Stomach smooth muscle (tissue), 2 donors: ENCODE results near the gene SYT2.
A peak's percentile ranks its signal among the peaks of the same experiment; 100 is the strongest.
"Not testable (repeated sequence)": the region's sequence is repeated elsewhere in the genome, so short reads cannot be mapped to it uniquely, and the experiment has no call there.

Experiments
- H3K27ac ChIP-seq: one replicate; pipeline ENCODE4 v1.7.0; 2013; ENCODE audit warnings: mild to moderate bottlenecking, low read length, inconsistent platforms
- H3K27me3 ChIP-seq, 2 donors: one replicate each; pipeline ENCODE4 v1.7.0; 2013; ENCODE audit warnings: low read length in 2 of 2; ENCODE audit not compliant: insufficient read depth in 2 of 2, control insufficient read depth in 1 of 2
- H3K36me3 ChIP-seq, 2 donors: one replicate each; pipeline ENCODE4 v1.7.0; 2013; ENCODE audit warnings: low read length in 2 of 2; ENCODE audit not compliant: control insufficient read depth in 2 of 2, insufficient read depth in 2 of 2
- H3K4me1 ChIP-seq: one replicate; pipeline ENCODE4 v1.7.0; 2013; ENCODE audit warnings: low read length; ENCODE audit not compliant: control insufficient read depth, insufficient read depth
- H3K4me3 ChIP-seq, 2 donors: one replicate each; pipeline ENCODE4 v1.7.0; 2013; ENCODE audit warnings: low read length in 2 of 2
- H3K9ac ChIP-seq, 2 donors: one replicate each; pipeline ENCODE4 v1.7.0; 2013; ENCODE audit warnings: low read length in 2 of 2, mild to moderate bottlenecking in 1 of 2
- H3K9me3 ChIP-seq, 2 donors: one replicate each; pipeline ENCODE4 v1.7.0; 2013; ENCODE audit warnings: low read length in 2 of 2; ENCODE audit not compliant: control insufficient read depth in 2 of 2
- donor health status: healthy.
- donor health status: Pancreatic carcinoma.

SYT2 gene

DNA sequence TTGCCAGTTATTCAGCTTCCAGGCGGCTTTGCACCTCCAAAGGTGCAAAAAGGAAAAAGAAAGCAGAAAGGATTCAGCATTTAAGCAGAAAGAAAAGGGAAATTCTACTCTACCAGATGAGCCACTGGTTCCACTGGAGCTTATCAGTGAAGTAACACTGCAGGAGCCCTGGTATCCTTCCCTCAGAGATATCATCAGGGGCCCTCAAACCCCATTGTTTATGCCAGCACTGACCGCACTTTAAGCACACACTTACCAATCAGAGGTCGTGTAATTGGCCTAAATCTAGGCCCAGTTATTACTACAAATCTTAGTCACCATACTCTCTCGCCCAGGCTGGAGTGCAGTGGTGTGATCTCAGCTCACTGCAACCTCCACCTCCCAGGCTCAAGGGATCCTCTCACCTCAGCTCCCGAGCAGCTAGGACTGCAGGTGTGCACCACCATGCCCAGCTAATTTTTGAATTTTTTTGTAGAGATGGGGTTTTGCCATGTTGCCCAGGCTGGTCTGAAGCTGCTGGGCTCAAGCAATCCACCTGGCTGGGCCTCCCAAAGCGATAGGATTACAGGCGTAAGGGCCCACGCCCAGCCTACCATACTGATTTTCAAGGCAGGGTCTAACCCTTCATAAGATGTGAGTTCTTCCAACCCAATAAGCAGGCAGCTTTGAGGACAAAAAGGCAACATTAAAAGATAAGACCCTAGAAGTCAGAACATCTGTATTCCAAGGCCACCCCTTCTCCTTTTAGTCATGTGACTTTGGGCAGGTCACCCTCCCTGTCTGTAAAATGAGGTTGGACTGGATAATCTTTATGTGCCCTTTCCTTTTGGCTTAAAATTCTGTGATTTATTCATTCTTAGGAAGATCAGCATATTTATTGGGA is 125.3 kb downstream of the SYT2 start:
- peak overlapping the region; percentile 0 for H3K27ac ChIP-seq
- H3K9ac ChIP-seq, result no peak overlapping the region
- H3K27me3 ChIP-seq, result no peaks in the 10 kb centered on the region
- no peaks in the 10 kb centered on the region for H3K9me3 ChIP-seq
- H3K4me1 ChIP-seq, result peaks cover 61% of the 10 kb centered on the region
- H3K36me3 ChIP-seq, result peaks cover 43 to 49% of the 10 kb centered on the region in 2 donors
- no peak overlapping the region for H3K4me3 ChIP-seq

- H3K9me3 ChIP-seq, H3K27ac ChIP-seq, H3K27me3 ChIP-seq, H3K4me3 ChIP-seq, H3K9ac ChIP-seq: not testable (repeated sequence)
- Histone ChIP-seq H3K36me3 (peaks cover 37 to 45% of the 10 kb centered on the region in 2 donors), H3K4me1 (peaks cover 59% of the 10 kb centered on the region)
These were observed 127.9 kb downstream of the SYT2 start for GRCh38 chr1:202582350-202582749.

GRCh38 chr1:202580619-202581018 is 129.6 kb downstream of the SYT2 start:
- Histone ChIP-seq H3K9me3 (no peaks in the 10 kb centered on the region), H3K36me3 (peaks cover 38 to 44% of the 10 kb centered on the region in 2 donors), H3K27me3 (no peaks in the 10 kb centered on the region), H3K4me3 (no peak overlapping the region), H3K9ac (peak overlapping the region in 1 of 2 donors; percentile 17), H3K4me1 (peaks cover 61% of the 10 kb centered on the region), H3K27ac (peak overlapping the region; percentile 85)

DNA sequence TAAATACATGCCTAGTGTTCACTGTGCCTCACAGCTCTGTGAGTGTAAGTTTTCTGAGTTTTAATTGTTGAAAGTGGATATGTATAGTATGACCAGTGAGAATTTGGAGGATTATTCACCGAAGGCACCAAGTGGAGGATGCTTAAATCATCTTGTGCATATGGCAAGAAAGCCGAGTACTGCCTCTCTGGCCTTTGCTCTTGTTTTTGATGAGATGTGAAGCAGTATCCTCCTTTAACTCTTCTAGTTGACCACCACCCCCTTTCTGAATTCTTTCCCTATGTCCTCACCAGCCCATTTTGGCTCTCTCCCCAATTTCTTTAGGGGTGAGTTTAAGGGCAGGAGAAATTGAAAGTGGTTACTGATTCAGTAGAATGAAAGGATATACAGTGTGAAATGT is 130.4 kb downstream of the SYT2 start:
- Histone ChIP-seq H3K27me3 (no peaks in the 10 kb centered on the region), H3K4me3 (peak overlapping the region in 1 of 2 donors; percentile 22), H3K9me3 (no peaks in the 10 kb centered on the region), H3K27ac (peak overlapping the region; percentile 85), H3K4me1 (peaks cover 65% of the 10 kb centered on the region), H3K9ac (peak overlapping the region in 1 of 2 donors; percentile 46), H3K36me3 (peaks cover 46 to 48% of the 10 kb centered on the region in 2 donors)

- Histone ChIP-seq H3K27ac (peak overlapping the region; percentile 85), H3K27me3 (no peaks in the 10 kb centered on the region), H3K9me3 (no peaks in the 10 kb centered on the region), H3K9ac (peak overlapping the region in 1 of 2 donors; percentile 23), H3K4me1 (peaks cover 62% of the 10 kb centered on the region), H3K4me3 (peak overlapping the region in 1 of 2 donors; percentile 22), H3K36me3 (peaks cover 38 to 41% of the 10 kb centered on the region in 2 donors)
These were observed 131.7 kb downstream of the SYT2 start for GRCh38 chr1:202578565-202578964.

DNA sequence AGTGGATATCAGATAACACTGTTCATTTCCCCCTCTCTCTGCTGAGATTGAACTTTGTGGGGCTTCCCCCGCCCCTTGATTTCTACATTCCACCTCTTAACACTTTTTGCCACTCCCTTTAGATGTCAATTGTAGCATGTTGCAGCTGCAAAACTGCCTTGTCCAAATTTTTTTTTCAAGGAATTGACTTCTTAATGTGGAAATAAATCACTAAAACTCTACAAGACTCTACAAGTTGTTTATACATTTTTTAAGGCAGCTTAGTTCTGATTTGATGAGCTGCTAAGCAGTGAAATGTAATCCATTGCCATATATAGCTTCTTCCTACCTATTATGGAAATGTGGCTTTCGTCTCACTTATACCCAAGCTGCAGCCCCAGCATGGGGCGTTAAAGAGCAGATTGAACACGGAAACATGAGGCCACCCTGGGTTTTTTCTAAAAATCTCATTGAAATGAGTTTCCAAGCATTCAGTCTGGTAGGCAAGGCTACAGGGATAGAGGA is 132.2 kb downstream of the SYT2 start:
- peak overlapping the region; percentile 22 to 24 for H3K4me3 ChIP-seq
- peak overlapping the region; percentile 85 for H3K27ac ChIP-seq
- H3K36me3 ChIP-seq, result peaks cover 36 to 41% of the 10 kb centered on the region in 2 donors
- no peaks in the 10 kb centered on the region for H3K9me3 ChIP-seq
- H3K4me1 ChIP-seq, result peaks cover 61% of the 10 kb centered on the region
- no peaks in the 10 kb centered on the region for H3K27me3 ChIP-seq
- peak overlapping the region in 1 of 2 donors; percentile 23 for H3K9ac ChIP-seq

- peak overlapping the region in 1 of 2 donors; percentile 3 for H3K9ac ChIP-seq
- no peaks in the 10 kb centered on the region for H3K27me3 ChIP-seq
- H3K4me1 ChIP-seq, result peaks cover 68% of the 10 kb centered on the region
- peak overlapping the region; percentile 85 for H3K27ac ChIP-seq
- H3K9me3 ChIP-seq, result no peaks in the 10 kb centered on the region
- H3K4me3 ChIP-seq, result no peak overlapping the region
- peaks cover 40 to 43% of the 10 kb centered on the region in 2 donors for H3K36me3 ChIP-seq
These were observed 132.9 kb downstream of the SYT2 start for GRCh38 chr1:202577381-202577780.

GRCh38 chr1:202576816-202577215 is 133.4 kb downstream of the SYT2 start:
- H3K9me3 ChIP-seq, result no peaks in the 10 kb centered on the region
- no peak overlapping the region for H3K9ac ChIP-seq
- H3K36me3 ChIP-seq, result peaks cover 39 to 45% of the 10 kb centered on the region in 2 donors
- no peaks in the 10 kb centered on the region for H3K27me3 ChIP-seq
- peak overlapping the region; percentile 85 for H3K27ac ChIP-seq
- H3K4me3 ChIP-seq, result no peak overlapping the region
- H3K4me1 ChIP-seq, result peaks cover 73% of the 10 kb centered on the region

GRCh38 chr1:202575918-202576653 is 134.2 kb downstream of the SYT2 start:
- Histone ChIP-seq H3K27me3 (no peaks in the 10 kb centered on the region), H3K9ac (no peak overlapping the region), H3K27ac (peak overlapping the region; percentile 85), H3K9me3 (no peaks in the 10 kb centered on the region), H3K4me3 (no peak overlapping the region), H3K4me1 (peaks cover 73% of the 10 kb centered on the region), H3K36me3 (peaks cover 31 to 38% of the 10 kb centered on the region in 2 donors)

GRCh38 chr1:202572867-202573266 is 137.4 kb downstream of the SYT2 start:
- Histone ChIP-seq H3K9ac (no peak overlapping the region), H3K4me3 (no peak overlapping the region), H3K36me3 (peaks cover 44 to 51% of the 10 kb centered on the region in 2 donors), H3K9me3 (no peaks in the 10 kb centered on the region), H3K4me1 (peaks cover 67% of the 10 kb centered on the region), H3K27ac (peak overlapping the region; percentile 85), H3K27me3 (no peaks in the 10 kb centered on the region)
